ENCODE measurements around the gene STOX1.

GRCh38 chr10:68870545-68871104 is 43.3 kb downstream of the STOX1 start:
- TF ChIP-seq, protein P1, sequence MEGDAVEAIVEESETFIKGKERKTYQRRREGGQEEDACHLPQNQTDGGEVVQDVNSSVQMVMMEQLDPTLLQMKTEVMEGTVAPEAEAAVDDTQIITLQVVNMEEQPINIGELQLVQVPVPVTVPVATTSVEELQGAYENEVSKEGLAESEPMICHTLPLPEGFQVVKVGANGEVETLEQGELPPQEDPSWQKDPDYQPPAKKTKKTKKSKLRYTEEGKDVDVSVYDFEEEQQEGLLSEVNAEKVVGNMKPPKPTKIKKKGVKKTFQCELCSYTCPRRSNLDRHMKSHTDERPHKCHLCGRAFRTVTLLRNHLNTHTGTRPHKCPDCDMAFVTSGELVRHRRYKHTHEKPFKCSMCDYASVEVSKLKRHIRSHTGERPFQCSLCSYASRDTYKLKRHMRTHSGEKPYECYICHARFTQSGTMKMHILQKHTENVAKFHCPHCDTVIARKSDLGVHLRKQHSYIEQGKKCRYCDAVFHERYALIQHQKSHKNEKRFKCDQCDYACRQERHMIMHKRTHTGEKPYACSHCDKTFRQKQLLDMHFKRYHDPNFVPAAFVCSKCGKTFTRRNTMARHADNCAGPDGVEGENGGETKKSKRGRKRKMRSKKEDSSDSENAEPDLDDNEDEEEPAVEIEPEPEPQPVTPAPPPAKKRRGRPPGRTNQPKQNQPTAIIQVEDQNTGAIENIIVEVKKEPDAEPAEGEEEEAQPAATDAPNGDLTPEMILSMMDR (IDR thresholded peaks at IDR 0.05) = no peak
- TF ChIP-seq POLR2AphosphoS5 (IDR thresholded peaks at IDR 0.05; ENCODE audit: low read depth, low read length) (no peak), REST (IDR thresholded peaks at IDR 0.05; ENCODE audit: insufficient read depth in 1 of 2, low read depth in 2 of 2, low read length in 1 of 2) (no peak)
